SH-SY5Y (cell line): Measurements from ENCODE around the gene ZSWIM6.

Experiments
- GATA2 ChIP-seq: IDR thresholded peaks from 2 replicates; pipeline ENCODE4 v1.6.1; 2011; ENCODE audit warnings: mild to moderate bottlenecking, low read depth, low read length
- GATA3 ChIP-seq: IDR thresholded peaks from 2 replicates; pipeline ENCODE4 v1.6.1; 2011; ENCODE audit warnings: low read depth, mild to moderate bottlenecking, low read length, moderate library complexity

The ZSWIM6 gene

DNA sequence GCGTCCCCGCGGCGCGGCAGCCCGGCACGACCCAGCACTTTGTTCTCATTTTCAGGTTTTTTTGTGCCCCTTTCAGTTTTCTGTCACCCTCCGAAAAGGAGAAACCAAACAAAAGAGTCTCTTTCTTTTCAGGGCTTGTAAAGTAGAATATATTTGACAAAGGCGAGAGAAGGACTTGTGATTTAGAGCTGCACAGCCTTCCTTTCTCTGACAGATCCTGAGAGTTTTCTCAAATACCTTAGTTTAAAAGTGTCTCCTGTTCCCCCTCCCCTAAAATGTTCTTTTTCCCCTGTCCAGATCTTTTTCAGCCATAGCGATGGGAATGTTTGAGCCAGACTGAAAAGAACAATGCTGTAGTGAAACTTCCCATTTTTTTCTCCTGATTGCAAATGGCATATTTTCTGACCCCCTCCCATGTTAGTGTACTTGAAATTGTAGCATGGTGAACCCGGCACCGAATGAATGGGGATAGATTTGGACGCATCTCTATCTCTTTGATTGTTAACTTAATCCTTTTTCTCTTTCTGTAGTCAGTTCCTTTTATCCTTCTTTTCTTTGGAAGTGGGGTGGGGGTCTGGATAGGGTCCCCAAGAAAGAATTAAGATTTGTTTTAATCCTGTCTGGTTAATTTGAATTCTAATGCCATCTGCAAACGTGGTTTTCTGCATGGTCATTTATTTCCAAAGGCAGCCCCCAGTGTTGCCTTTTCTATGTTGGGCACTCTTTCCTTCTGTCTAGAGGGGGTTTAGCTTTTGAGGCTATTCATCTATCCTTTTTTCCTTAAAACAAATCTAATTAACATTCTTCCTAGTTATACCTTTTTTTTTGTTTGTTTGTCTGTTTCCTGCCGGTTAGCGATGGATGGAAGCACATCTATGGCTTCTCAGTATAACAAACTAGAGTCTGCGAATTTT, 2.2 kb downstream of the ZSWIM6 start:
- TF ChIP-seq GATA2 (no peak), GATA3 (no peak)

DNA sequence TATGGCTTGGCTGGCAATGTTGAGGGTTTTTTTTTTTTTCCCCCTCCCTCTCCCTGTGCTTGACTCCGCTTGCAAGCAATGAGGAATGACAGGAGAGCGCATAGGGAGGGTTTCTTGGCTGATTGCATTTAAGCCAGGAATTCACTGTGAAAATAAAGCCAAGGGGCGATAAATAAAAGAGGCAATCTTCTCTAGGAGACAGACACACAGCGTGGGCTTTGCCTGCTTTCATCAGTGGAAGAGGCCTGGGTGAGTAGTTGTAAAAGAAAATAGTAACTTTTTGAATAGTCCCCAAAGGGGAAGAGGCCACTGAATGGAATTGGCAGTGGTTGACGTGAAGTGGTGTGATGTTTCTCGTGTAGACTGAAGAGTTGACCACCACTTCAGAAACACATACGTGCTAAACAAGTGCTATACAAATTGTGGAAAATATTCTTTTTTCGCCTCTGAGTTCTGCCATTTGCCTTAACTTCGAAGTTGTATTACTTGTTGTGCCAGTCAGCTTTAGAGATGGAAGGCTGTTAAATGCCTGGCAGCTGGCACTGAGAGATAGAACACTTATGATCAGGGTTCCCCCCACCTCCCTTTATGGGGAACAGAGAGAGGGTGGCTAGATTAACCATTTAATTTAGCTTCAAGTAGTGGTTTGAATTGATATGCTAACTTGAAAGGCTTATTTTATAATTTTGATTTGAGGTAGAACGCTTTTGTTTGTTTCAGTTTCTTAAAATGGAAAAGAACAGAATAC, 3.0 kb downstream of the ZSWIM6 start:
- TF ChIP-seq GATA3 (no peak), GATA2 (no peak)

DNA sequence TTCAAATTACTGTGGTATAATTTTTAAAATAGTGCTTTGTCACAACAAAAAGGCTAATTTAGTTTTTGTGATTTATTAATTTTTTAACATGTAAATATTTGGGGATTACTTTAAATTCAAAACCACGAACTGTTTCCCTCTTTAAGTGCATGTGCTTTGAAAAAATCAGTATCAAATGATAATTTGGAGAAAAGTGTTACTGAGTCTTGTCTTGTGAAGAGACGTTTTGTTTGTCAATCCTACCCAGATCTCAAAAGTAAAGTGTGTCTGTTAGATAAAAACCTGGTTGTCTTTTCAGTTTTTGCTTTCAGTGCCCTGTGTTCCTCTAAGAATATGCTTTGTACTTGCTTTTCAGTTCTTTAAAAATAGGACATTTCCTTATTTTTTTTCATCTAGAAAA, 7.7 kb downstream of the ZSWIM6 start:
- no peak for TF ChIP-seq GATA3
- TF ChIP-seq GATA2: no peak

- TF ChIP-seq GATA2: no peak
- TF ChIP-seq GATA3: no peak
Measured at GRCh38 chr5:61340775-61341361, 8.8 kb downstream of the ZSWIM6 start.

GRCh38 chr5:61342071-61342501, 10.0 kb downstream of the ZSWIM6 start:
- no peak for TF ChIP-seq GATA3
- TF ChIP-seq GATA2: no peak

GRCh38 chr5:61344187-61344944, 12.3 kb downstream of the ZSWIM6 start:
- TF ChIP-seq GATA2 (no peak), GATA3 (no peak)

DNA sequence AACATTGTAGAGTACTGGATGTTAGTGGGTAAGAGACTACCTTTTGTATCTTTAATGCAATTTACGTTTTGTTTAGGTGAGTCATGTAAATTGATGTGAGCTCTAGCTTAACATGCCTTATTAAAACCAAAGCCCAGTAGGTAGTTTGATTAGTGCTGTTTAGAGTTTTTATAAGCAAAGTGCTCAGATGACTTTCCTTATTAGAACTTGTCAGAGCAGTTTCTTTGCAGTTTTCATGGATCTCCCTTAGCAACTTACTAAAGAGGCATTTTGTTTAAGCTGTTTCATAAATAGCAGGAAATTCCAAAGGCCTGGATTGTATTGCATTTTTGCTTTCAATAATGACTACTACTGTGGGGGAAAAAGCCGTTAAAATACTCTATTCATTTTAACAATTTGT, 14.5 kb downstream of the ZSWIM6 start:
- TF ChIP-seq GATA2 (no peak), GATA3 (no peak)

DNA sequence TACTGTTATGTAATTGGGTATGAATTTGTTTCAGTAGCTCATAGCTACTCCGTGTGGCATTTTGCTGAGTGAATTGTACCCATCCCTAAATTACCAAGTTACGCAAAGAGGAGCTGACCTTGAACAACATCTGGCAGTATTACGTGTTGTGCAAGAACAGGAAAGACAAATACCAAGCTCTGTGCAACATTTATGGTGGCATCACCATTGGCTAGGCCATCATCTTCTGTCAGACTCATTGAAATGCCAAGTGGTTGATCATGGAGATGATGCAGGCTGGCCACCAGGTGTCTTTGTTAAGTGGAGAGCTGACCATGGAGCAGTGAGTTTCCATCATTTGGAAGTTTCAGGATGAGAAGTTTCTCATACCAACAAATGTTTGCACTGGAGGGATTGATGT, 15.0 kb downstream of the ZSWIM6 start:
- no peak for TF ChIP-seq GATA3
- no peak for TF ChIP-seq GATA2

- TF ChIP-seq GATA2: no peak
- TF ChIP-seq GATA3: no peak
Measured at GRCh38 chr5:61348447-61348846, 16.4 kb downstream of the ZSWIM6 start.

GRCh38 chr5:61349935-61350334, 17.9 kb downstream of the ZSWIM6 start:
- TF ChIP-seq GATA2 (no peak), GATA3 (no peak)

GRCh38 chr5:61350535-61350934, 18.5 kb downstream of the ZSWIM6 start:
- TF ChIP-seq GATA3 (no peak), GATA2 (no peak)

DNA sequence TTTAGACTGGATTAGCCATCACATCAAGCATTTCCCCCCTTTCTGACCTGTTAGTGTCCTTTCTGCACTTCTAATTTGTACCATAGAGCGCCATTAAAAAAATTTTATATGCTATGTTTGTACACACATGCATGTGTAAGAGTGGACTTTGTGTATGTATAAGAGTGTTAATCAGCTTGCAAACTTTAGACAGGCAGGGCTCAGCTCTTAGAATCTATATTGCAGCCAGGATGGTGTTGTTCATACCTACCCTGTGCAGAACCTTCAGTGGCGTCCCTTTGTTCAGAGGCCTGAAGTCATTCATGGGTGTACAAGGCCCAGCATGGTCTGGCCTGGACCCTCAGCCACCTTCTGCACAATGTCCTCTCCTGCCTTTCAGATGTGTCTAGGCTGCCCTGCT, 19.7 kb downstream of the ZSWIM6 start:
- TF ChIP-seq GATA3 (no peak), GATA2 (no peak)

DNA sequence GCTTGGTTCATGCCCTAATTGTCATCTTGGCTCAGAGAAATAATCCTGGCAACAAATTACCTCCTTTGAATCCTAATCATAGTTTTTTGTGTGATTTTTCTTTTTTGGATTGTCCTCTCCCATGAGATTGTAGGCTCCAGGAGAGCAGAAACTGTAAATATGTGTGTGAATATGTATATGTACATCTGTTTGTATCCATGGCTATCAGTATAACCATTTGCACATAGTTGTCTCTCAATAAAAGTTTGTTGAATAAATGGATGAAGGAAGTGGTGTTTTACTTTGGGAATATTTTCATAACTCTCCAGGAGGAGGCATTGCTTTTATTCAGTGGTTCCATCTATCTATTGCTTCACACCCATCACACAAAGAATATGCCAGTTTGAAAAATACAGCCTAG, 20.1 kb downstream of the ZSWIM6 start:
- TF ChIP-seq GATA3: no peak
- TF ChIP-seq GATA2: no peak

DNA sequence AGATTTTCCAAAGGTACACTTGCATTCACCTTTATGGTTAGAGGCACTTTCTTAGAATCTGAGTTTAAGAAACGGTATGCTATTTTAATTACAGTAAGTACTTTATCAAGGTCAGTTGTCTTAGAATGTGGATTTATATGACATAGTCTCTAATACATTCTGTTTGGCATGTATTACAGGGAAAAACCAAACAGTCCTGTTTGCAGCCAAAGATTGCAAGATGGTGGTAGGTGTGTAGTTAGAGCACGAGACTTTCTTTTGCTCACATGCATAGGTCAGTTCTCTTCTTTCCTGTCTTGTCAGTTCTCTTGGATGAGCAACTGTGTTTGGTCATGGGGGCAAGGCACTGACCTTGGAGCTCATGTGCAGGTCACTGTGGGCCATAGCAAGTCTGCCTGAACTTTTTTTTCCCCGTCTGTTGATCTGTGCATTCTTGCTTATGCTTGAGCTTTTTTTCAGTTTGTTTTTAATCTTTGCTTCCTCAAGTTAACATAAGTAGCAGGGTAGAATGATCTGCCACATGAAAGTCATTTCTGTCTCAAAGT, 20.6 kb downstream of the ZSWIM6 start:
- TF ChIP-seq GATA3: no peak
- no peak for TF ChIP-seq GATA2

GRCh38 chr5:61353293-61353692, 21.2 kb downstream of the ZSWIM6 start:
- TF ChIP-seq GATA2: no peak
- no peak for TF ChIP-seq GATA3
